ENCODE data around the gene NFKBIE.
A peak's percentile ranks its signal among the peaks of the same experiment; 100 is the strongest.
"Not testable (repeated sequence)": the region's sequence is repeated elsewhere in the genome, so short reads cannot be mapped to it uniquely, and the experiment has no call there.

Gene NFKBIE

GRCh38 chr6:44265007-44265721 is at the start of gene NFKBIE:
NFKBIE (minus strand) TSS chr6:44265551; CDS start chr6:44265346, 205 bp downstream.
- peak within 1 kb of the TSS; percentile 31 to 97 (median 87) for H3K27ac ChIP-seq
- H3K4me3 ChIP-seq: peak within 1 kb of the TSS; percentile 60 to 97 (median 92)

- H3K4me3 ChIP-seq: not testable (repeated sequence)
Observed at GRCh38 chr6:44314657-44315056, 49.3 kb upstream of the NFKBIE start.

GRCh38 chr6:44312901-44313788 is 47.8 kb upstream of the NFKBIE start, which contains the start of gene AARS2:
AARS2 (minus strand) TSS chr6:44313347; CDS start chr6:44313323, 24 bp downstream.
- peak within 1 kb of the TSS; percentile 68 to 93 (median 80) for H3K4me3 ChIP-seq
- H3K27ac ChIP-seq: peak within 1 kb of the TSS; percentile 55 to 94 (median 85)

More at GRCh38 chr6:44314657-44315056, 49.3 kb upstream of the NFKBIE start:
- H3K27ac ChIP-seq: not testable (repeated sequence)

- peak overlapping the region in 3 of 21 experiments; percentile 60 to 88 (median 88) for H3K27ac ChIP-seq
- no peak overlapping the region for H3K4me3 ChIP-seq
Observed at GRCh38 chr6:44311767-44312166, 46.4 kb upstream of the NFKBIE start.

GRCh38 chr6:44311304-44311703 is 46.0 kb upstream of the NFKBIE start:
- Histone ChIP-seq H3K27ac (peak overlapping the region in 1 of 21 experiments; percentile 26), H3K4me3 (no peak overlapping the region)

- H3K27ac ChIP-seq: no peak overlapping the region
- no peak overlapping the region for H3K4me3 ChIP-seq
Observed at GRCh38 chr6:44310241-44310640, 44.9 kb upstream of the NFKBIE start.

- H3K4me3 ChIP-seq: no peak overlapping the region
- H3K27ac ChIP-seq: no peak overlapping the region
Observed at GRCh38 chr6:44309631-44310030, 44.3 kb upstream of the NFKBIE start.

- no peak overlapping the region for H3K27ac ChIP-seq
- H3K4me3 ChIP-seq: no peak overlapping the region
Observed at GRCh38 chr6:44309092-44309491, 43.7 kb upstream of the NFKBIE start.

- Histone ChIP-seq H3K4me3 (no peak overlapping the region), H3K27ac (no peak overlapping the region)
Observed at GRCh38 chr6:44307217-44307616, 41.9 kb upstream of the NFKBIE start.

- Histone ChIP-seq H3K4me3 (no peak overlapping the region), H3K27ac (no peak overlapping the region)
Observed at GRCh38 chr6:44306710-44307109, 41.4 kb upstream of the NFKBIE start.

GRCh38 chr6:44305200-44305725 is 39.9 kb upstream of the NFKBIE start:
- Histone ChIP-seq H3K4me3 (no peak overlapping the region), H3K27ac (no peak overlapping the region)

GRCh38 chr6:44304282-44305199 is 39.2 kb upstream of the NFKBIE start:
- Histone ChIP-seq H3K27ac (no peak overlapping the region), H3K4me3 (no peak overlapping the region)

GRCh38 chr6:44303842-44304241 is 38.5 kb upstream of the NFKBIE start:
- no peak overlapping the region for H3K27ac ChIP-seq
- no peak overlapping the region for H3K4me3 ChIP-seq

GRCh38 chr6:44302856-44303255 is 37.5 kb upstream of the NFKBIE start:
- no peak overlapping the region for H3K4me3 ChIP-seq
- H3K27ac ChIP-seq: no peak overlapping the region

- H3K27ac ChIP-seq: no peak overlapping the region
Observed at GRCh38 chr6:44301782-44302564, 36.6 kb upstream of the NFKBIE start.

GRCh38 chr6:44301106-44301505 is 35.8 kb upstream of the NFKBIE start:
- Histone ChIP-seq H3K27ac (no peak overlapping the region), H3K4me3 (no peak overlapping the region)

More at GRCh38 chr6:44301782-44302564, 36.6 kb upstream of the NFKBIE start:
- H3K4me3 ChIP-seq: no peak overlapping the region

GRCh38 chr6:44300292-44300823 is 35.0 kb upstream of the NFKBIE start:
- no peak overlapping the region for H3K27ac ChIP-seq
- H3K4me3 ChIP-seq: no peak overlapping the region

GRCh38 chr6:44298864-44299263 is 33.5 kb upstream of the NFKBIE start:
- Histone ChIP-seq H3K27ac (no peak overlapping the region), H3K4me3 (no peak overlapping the region)

Measured in skin epidermis (tissue), 12 donors.